ENCODE measurements around the gene ARMC12. TPM values are rescaled to one million over a fixed set of nuclear protein-coding genes. Genes with fewer than 3 reads are reported as not detected.

Gene ARMC12
- total and polyA plus RNA-seq, 10 of the 15 experiments (the other 5 are each of a cell fraction or from before 2014, with no cell fraction given) = 0.10 to 1.6 (median 0.62) TPM

DNA sequence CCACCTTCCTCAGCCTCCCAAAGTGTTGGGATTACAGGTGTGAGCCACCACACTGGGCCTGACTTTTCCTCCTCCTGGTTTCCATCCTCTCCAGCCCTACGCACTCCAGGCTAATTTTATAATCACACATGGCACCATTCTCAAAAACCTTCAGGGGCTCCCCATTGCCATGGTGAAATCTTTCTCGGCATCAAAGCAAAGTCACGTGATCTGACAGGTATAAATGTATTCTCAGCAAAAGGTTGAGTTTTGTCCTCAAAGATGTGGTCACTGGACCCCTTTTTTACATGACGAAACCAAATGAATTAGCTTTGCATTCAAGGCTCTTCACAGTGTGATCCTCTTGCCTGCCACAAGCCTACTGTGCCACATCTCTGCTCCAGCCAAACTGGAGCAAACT is 15.5 kb downstream of the ARMC12 start:
- BruUV-seq (replicated peaks) = no TSS peak
- Histone ChIP-seq H3K4me1 (ENCODE audit: control insufficient read depth, insufficient read depth, low read length) (no peaks in the 10 kb centered on the region), H3K79me2 (ENCODE audit: control insufficient read depth, insufficient read depth, low read length) (no peaks in the 10 kb centered on the region), H3K9me3 (replicated peaks; ENCODE audit: control insufficient read depth, insufficient read depth, low read length) (peaks cover 2% of the 10 kb centered on the region; the same call in 2 of the 3 replicates), H3K4me3 (no peak overlapping the region), H3K27ac (ENCODE audit: control insufficient read depth, insufficient read depth) (no peak overlapping the region), H3K27me3 (replicated peaks in 1 of 2; ENCODE audit: control insufficient read depth in 2 of 2, insufficient read depth in 2 of 2, low read length in 1 of 2) (no peaks in the 10 kb centered on the region), H3K9ac (ENCODE audit: control insufficient read depth, insufficient read depth, low read length) (no peak overlapping the region), H2AFZ (ENCODE audit: control insufficient read depth, low read depth, low read length) (no peak overlapping the region), H3K4me2 (ENCODE audit: control insufficient read depth, insufficient read depth) (no peak overlapping the region), H3K36me3 (ENCODE audit: control insufficient read depth in 2 of 2, insufficient read depth in 2 of 2, low read length in 1 of 2) (no peaks in the 10 kb centered on the region), H4K20me1 (ENCODE audit: control insufficient read depth, insufficient read depth) (no peaks in the 10 kb centered on the region)
- intact Hi-C loops (cut with micrococcal nuclease; ENCODE audit: unreplicated experiment) (no loop called here), in situ Hi-C loops (cut with MboI) (no loop called here)
- ChIA-PET CTCF (interaction anchor here (0.6 to 0.8 kb wide), 2 partner anchors 15 to 74 kb away, joined by 3 to 4 read pairs; partner anchors contain the start of gene ARMC12), SMC1A (ENCODE audit: uncharacterized antibody, unreplicated experiment) (no interaction called here), POLR2A (no interaction called here), RAD21 (ENCODE audit: unreplicated experiment) (no interaction called here)
- ATAC-seq (no peak), FAIRE-seq (no peak), DNase-seq (ENCODE audit: low read depth, low spot score) (no peak)
- peak; percentile 49; the same call in 1 of the 2 replicates for TF ChIP-seq RAD51 (IDR thresholded peaks at IDR 0.05)
- TF ChIP-seq IKZF1 (conservative IDR thresholded peaks at IDR 0.05) = no peak
- TF ChIP-seq, protein P1, sequence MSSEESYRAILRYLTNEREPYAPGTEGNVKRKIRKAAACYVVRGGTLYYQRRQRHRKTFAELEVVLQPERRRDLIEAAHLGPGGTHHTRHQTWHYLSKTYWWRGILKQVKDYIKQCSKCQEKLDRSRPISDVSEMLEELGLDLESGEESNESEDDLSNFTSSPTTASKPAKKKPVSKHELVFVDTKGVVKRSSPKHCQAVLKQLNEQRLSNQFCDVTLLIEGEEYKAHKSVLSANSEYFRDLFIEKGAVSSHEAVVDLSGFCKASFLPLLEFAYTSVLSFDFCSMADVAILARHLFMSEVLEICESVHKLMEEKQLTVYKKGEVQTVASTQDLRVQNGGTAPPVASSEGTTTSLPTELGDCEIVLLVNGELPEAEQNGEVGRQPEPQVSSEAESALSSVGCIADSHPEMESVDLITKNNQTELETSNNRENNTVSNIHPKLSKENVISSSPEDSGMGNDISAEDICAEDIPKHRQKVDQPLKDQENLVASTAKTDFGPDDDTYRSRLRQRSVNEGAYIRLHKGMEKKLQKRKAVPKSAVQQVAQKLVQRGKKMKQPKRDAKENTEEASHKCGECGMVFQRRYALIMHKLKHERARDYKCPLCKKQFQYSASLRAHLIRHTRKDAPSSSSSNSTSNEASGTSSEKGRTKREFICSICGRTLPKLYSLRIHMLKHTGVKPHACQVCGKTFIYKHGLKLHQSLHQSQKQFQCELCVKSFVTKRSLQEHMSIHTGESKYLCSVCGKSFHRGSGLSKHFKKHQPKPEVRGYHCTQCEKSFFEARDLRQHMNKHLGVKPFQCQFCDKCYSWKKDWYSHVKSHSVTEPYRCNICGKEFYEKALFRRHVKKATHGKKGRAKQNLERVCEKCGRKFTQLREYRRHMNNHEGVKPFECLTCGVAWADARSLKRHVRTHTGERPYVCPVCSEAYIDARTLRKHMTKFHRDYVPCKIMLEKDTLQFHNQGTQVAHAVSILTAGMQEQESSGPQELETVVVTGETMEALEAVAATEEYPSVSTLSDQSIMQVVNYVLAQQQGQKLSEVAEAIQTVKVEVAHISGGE (CRISPR knock-in tag; IDR thresholded peaks at IDR 0.05) = no peak
- TF ChIP-seq, protein P2, sequence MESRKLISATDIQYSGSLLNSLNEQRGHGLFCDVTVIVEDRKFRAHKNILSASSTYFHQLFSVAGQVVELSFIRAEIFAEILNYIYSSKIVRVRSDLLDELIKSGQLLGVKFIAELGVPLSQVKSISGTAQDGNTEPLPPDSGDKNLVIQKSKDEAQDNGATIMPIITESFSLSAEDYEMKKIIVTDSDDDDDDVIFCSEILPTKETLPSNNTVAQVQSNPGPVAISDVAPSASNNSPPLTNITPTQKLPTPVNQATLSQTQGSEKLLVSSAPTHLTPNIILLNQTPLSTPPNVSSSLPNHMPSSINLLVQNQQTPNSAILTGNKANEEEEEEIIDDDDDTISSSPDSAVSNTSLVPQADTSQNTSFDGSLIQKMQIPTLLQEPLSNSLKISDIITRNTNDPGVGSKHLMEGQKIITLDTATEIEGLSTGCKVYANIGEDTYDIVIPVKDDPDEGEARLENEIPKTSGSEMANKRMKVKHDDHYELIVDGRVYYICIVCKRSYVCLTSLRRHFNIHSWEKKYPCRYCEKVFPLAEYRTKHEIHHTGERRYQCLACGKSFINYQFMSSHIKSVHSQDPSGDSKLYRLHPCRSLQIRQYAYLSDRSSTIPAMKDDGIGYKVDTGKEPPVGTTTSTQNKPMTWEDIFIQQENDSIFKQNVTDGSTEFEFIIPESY (IDR thresholded peaks at IDR 0.05) = no peak
- no peak for TF ChIP-seq WRNIP1 (IDR thresholded peaks at IDR 0.05; ENCODE audit: borderline replicate concordance, low read depth, low read length)
- TF ChIP-seq POLR2AphosphoS5 (IDR thresholded peaks at IDR 0.05; ENCODE audit: low read length) = no peak
- 71% methylated on average over 4 of the region's 4 CpGs for WGBS (ENCODE audit: insufficient coverage, insufficient replicate concordance, low lambda C conversion rate, missing lambda C conversion rate)

All from GM12878 (cell line).